ENCODE results near the gene RAPGEF4. TPM values are rescaled to one million over a fixed set of nuclear protein-coding genes. Genes with fewer than 3 reads are reported as not detected.

RAPGEF4 gene
- total RNA-seq, 6 donors from 2014 or later, result 8.3 to 35.2 (median 17.4) TPM

DNA sequence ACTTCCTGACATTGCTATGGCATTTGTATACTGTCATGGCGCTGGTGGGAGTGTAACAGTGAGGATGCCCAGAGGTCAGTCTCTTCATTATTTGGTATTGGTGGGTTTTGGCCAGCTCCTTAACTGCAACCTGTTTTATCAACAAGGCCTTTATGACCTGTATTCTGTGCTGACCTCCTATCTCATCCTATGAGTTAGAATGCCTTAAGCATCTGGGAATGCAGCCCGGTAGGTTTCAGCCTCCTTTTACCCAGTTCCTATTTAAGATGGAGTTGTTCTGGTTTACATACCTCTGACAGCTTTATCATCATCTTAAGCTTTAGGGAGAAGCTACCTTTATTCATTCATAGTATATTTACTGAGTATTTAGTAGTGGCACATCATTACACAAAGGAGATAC lies 103.8 kb downstream of the RAPGEF4 start:
- Histone ChIP-seq H3K9me3 (no peaks in the 10 kb centered on the region), H3K36me3 (no peaks in the 10 kb centered on the region), H3K4me3 (no peak overlapping the region), H3K27ac (peak overlapping the region in 2 of 4 donors; percentile 40 to 58), H3K4me1 (peaks cover 0 to 18% (median 0%) of the 10 kb centered on the region in 4 donors), H3K27me3 (no peaks in the 10 kb centered on the region)
- ATAC-seq (ENCODE audit: low FRiP score in 2 of 2) (no peak), DNase-seq (no peak)
- no peak for TF ChIP-seq EP300 (IDR thresholded peaks at IDR 0.05)
- TF ChIP-seq POLR2A (IDR thresholded peaks at IDR 0.05), result no peak
- TF ChIP-seq POLR2AphosphoS5 (IDR thresholded peaks at IDR 0.05), result no peak
- WGBS, 2 donors, result 86 to 90% methylated on average over 2 of the region's 2 CpGs

GRCh38 chr2:172842511-172843265 lies 107.0 kb downstream of the RAPGEF4 start:
- 76 to 82% methylated on average over 5 of the region's 5 CpGs for WGBS, 2 donors
- Histone ChIP-seq H3K4me1 (peaks cover 0 to 4% (median 0%) of the 10 kb centered on the region in 4 donors), H3K4me3 (no peak overlapping the region), H3K27me3 (no peaks in the 10 kb centered on the region), H3K27ac (no peak overlapping the region), H3K9me3 (no peaks in the 10 kb centered on the region), H3K36me3 (no peaks in the 10 kb centered on the region)
- no peak for DNase-seq
- TF ChIP-seq EP300 (IDR thresholded peaks at IDR 0.05), result no peak
- no peak for ATAC-seq (ENCODE audit: low FRiP score in 2 of 2)

- Histone ChIP-seq H3K27ac (no peak overlapping the region), H3K36me3 (no peaks in the 10 kb centered on the region), H3K4me3 (no peak overlapping the region), H3K9me3 (no peaks in the 10 kb centered on the region), H3K27me3 (no peaks in the 10 kb centered on the region), H3K4me1 (peaks cover 0 to 4% (median 0%) of the 10 kb centered on the region in 4 donors)
- TF ChIP-seq EP300 (IDR thresholded peaks at IDR 0.05), result no peak
- no peak for TF ChIP-seq POLR2AphosphoS5 (IDR thresholded peaks at IDR 0.05)
- no peak for TF ChIP-seq CTCF (IDR thresholded peaks at IDR 0.05)
- TF ChIP-seq POLR2A (IDR thresholded peaks at IDR 0.05), result no peak
- no peak for ATAC-seq (ENCODE audit: low FRiP score in 2 of 2)
- 75 to 83% methylated on average over 1 of the region's 1 CpG for WGBS, 2 donors
- no peak for DNase-seq
Observed at GRCh38 chr2:172843266-172843582, 107.6 kb downstream of the RAPGEF4 start.

GRCh38 chr2:172843902-172844715 lies 108.5 kb downstream of the RAPGEF4 start:
- TF ChIP-seq POLR2A (IDR thresholded peaks at IDR 0.05), result no peak
- no peak for TF ChIP-seq POLR2AphosphoS5 (IDR thresholded peaks at IDR 0.05)
- no peak for TF ChIP-seq EP300 (IDR thresholded peaks at IDR 0.05)
- no peak for TF ChIP-seq CTCF (IDR thresholded peaks at IDR 0.05)
- 52 to 57% methylated on average over 5 to 6 of the region's 6 CpGs for WGBS, 2 donors
- no peaks in the 10 kb centered on the region for H3K27me3 ChIP-seq

GRCh38 chr2:172845028-172845630 lies 109.5 kb downstream of the RAPGEF4 start:
- H3K36me3 ChIP-seq, result no peaks in the 10 kb centered on the region
- H3K9me3 ChIP-seq, result no peaks in the 10 kb centered on the region
- DNase-seq (no peak), ATAC-seq (ENCODE audit: low FRiP score in 2 of 2) (no peak)
- TF ChIP-seq EP300 (IDR thresholded peaks at IDR 0.05) (no peak), CTCF (IDR thresholded peaks at IDR 0.05) (no peak)
- WGBS, 2 donors, result 88 to 90% methylated on average over 2 of the region's 2 CpGs
- H3K27ac ChIP-seq, result no peak overlapping the region
- H3K27me3 ChIP-seq, result no peaks in the 10 kb centered on the region
- no peak overlapping the region for H3K4me3 ChIP-seq
- peaks cover 0 to 8% (median 4%) of the 10 kb centered on the region in 4 donors for H3K4me1 ChIP-seq

More at GRCh38 chr2:172843902-172844715, 108.5 kb downstream of the RAPGEF4 start:
- DNase-seq, result no peak
- ATAC-seq (ENCODE audit: low FRiP score in 2 of 2), result no peak
- Histone ChIP-seq H3K36me3 (no peaks in the 10 kb centered on the region), H3K4me1 (peaks cover 0 to 4% (median 3%) of the 10 kb centered on the region in 4 donors), H3K27ac (no peak overlapping the region), H3K9me3 (no peaks in the 10 kb centered on the region), H3K4me3 (no peak overlapping the region)
